SU-DHL-6 (cell line): ENCODE data around the gene NSUN4.

Experiments
- H2AFZ ChIP-seq: fragments of 200-600 bp; sonication (generic); 2 replicates; pipeline ENCODE4 v1.6.1; 2014; ENCODE audit warnings: low read depth, mild to moderate bottlenecking, moderate library complexity, mixed read lengths, antibody characterized with exemption, low read length; ENCODE audit not compliant: severe bottlenecking
- H3F3A ChIP-seq: fragments of 200-600 bp; shearing (Covaris generic); 2 replicates; pipeline ENCODE4 v1.6.0; 2016; ENCODE audit warnings: antibody characterized with exemption, mild to moderate bottlenecking; ENCODE audit not compliant: insufficient read depth
- H3K27ac ChIP-seq: fragments of 200-600 bp; sonication (generic); 2 replicates; pipeline ENCODE4 v1.5.1; 2016; ENCODE audit warnings: low read depth, mild to moderate bottlenecking, low read length, moderate library complexity, mixed read lengths
- H3K27me3 ChIP-seq: fragments of 200-600 bp; sonication (generic), shearing (Covaris generic); 2 replicates; pipeline ENCODE4 v1.6.0; 2014; ENCODE audit warnings: mild to moderate bottlenecking, low read length
- H3K36me3 ChIP-seq: fragments of 200-600 bp; sonication (generic); 2 replicates; pipeline ENCODE4 v1.6.1; 2014; ENCODE audit warnings: mild to moderate bottlenecking, low read length, mixed read lengths
- H3K4me2 ChIP-seq: fragments of 300-600, 200-600 bp; shearing (Covaris generic), sonication (generic); 2 replicates; pipeline ENCODE4 v1.6.0; 2014; ENCODE audit warnings: low read length, low read depth, mild to moderate bottlenecking; ENCODE audit not compliant: poor library complexity, severe bottlenecking
- H3K4me3 ChIP-seq: fragments of 200-600 bp; sonication (generic); 2 replicates; pipeline ENCODE4 v1.5.1; 2014; ENCODE audit warnings: antibody characterized with exemption, low read length, mild to moderate bottlenecking, mixed read lengths; ENCODE audit not compliant: insufficient read depth, poor library complexity, severe bottlenecking
- H3K79me2 ChIP-seq: fragments of 200-600 bp; sonication (generic); 2 replicates; pipeline ENCODE4 v1.6.1; 2014; ENCODE audit warnings: mild to moderate bottlenecking, low read length, moderate library complexity; ENCODE audit not compliant: insufficient read depth
- H3K9ac ChIP-seq: fragments of 200-600 bp; sonication (generic); 2 replicates; pipeline ENCODE4 v1.7.0; 2014; ENCODE audit warnings: mild to moderate bottlenecking, low read length
- H3K9me2 ChIP-seq: fragments of 200-600 bp; sonication (generic); replicated peaks from 2 replicates; pipeline ENCODE4 v1.6.1; 2014; ENCODE audit warnings: low read length; ENCODE audit not compliant: insufficient read depth
- H3K9me3 ChIP-seq: fragments of 200-600 bp; sonication (generic); 2 replicates; pipeline ENCODE4 v1.6.1; 2014; ENCODE audit warnings: low read length, mixed read lengths; ENCODE audit not compliant: insufficient read depth
- H4K20me1 ChIP-seq: fragments of 200-600 bp; sonication (generic); 2 replicates; pipeline ENCODE4 v1.6.1; 2014; ENCODE audit warnings: low read depth, mild to moderate bottlenecking, antibody characterized with exemption, low read length, moderate library complexity, mixed read lengths
- CTCF ChIP-seq: fragments of 200-600 bp; sonication (generic); IDR thresholded peaks from one replicate; pipeline ENCODE4 v1.5.1; 2017; ENCODE audit warnings: antibody characterized with exemption, mild to moderate bottlenecking, low read length, moderate library complexity; ENCODE audit not compliant: insufficient read depth, poor library complexity, severe bottlenecking
- EZH2phosphoT487 ChIP-seq: fragments of 200-600 bp; sonication (generic), shearing (Covaris generic); conservative IDR thresholded peaks from 2 replicates; pipeline ENCODE4 v1.6.1; 2018; ENCODE audit warnings: mild to moderate bottlenecking, antibody characterized with exemption, low read length, moderate library complexity, mixed read lengths

NSUN4 gene

GRCh38 chr1:46406881-46407608 is 66.4 kb downstream of the NSUN4 start:
- no peak overlapping the region for H3K4me3 ChIP-seq
- no peaks in the 10 kb centered on the region for H3K79me2 ChIP-seq
- no peak overlapping the region for H3K9ac ChIP-seq
- no peak overlapping the region for H3K4me2 ChIP-seq
- H3K9me3 ChIP-seq = no peaks in the 10 kb centered on the region
- no peaks in the 10 kb centered on the region for H3F3A ChIP-seq
- no peak overlapping the region for H3K27ac ChIP-seq
- no peaks in the 10 kb centered on the region for H3K36me3 ChIP-seq
- H3K27me3 ChIP-seq = no peaks in the 10 kb centered on the region
- no peaks in the 10 kb centered on the region for H4K20me1 ChIP-seq
- no peak overlapping the region for H2AFZ ChIP-seq
- no peak for TF ChIP-seq EZH2phosphoT487
- TF ChIP-seq CTCF = no peak
- H3K9me2 ChIP-seq = no peaks in the 10 kb centered on the region

- H3K9ac ChIP-seq = no peak overlapping the region
- H3K4me3 ChIP-seq = no peak overlapping the region
- no peaks in the 10 kb centered on the region for H3K9me3 ChIP-seq
- H4K20me1 ChIP-seq = no peaks in the 10 kb centered on the region
- H3K4me2 ChIP-seq = no peak overlapping the region
- H3F3A ChIP-seq = no peaks in the 10 kb centered on the region
- H2AFZ ChIP-seq = no peak overlapping the region
- H3K27me3 ChIP-seq = no peaks in the 10 kb centered on the region
- no peaks in the 10 kb centered on the region for H3K79me2 ChIP-seq
- H3K9me2 ChIP-seq = no peaks in the 10 kb centered on the region
- H3K36me3 ChIP-seq = no peaks in the 10 kb centered on the region
- no peak overlapping the region for H3K27ac ChIP-seq
- TF ChIP-seq CTCF (no peak), EZH2phosphoT487 (no peak)
Measured at GRCh38 chr1:46407636-46408035, 67.0 kb downstream of the NSUN4 start.

- TF ChIP-seq CTCF (no peak), EZH2phosphoT487 (no peak)
- H3K4me2 ChIP-seq = no peak overlapping the region
- H3K9ac ChIP-seq = no peak overlapping the region
- H3K27me3 ChIP-seq = no peaks in the 10 kb centered on the region
- no peak overlapping the region for H3K4me3 ChIP-seq
- H3K9me2 ChIP-seq = no peaks in the 10 kb centered on the region
- H3F3A ChIP-seq = no peaks in the 10 kb centered on the region
- no peaks in the 10 kb centered on the region for H3K9me3 ChIP-seq
- H3K27ac ChIP-seq = no peak overlapping the region
- H3K79me2 ChIP-seq = no peaks in the 10 kb centered on the region
- H2AFZ ChIP-seq = no peak overlapping the region
- H4K20me1 ChIP-seq = no peaks in the 10 kb centered on the region
- H3K36me3 ChIP-seq = no peaks in the 10 kb centered on the region
Measured at GRCh38 chr1:46408356-46409062, 67.9 kb downstream of the NSUN4 start.
